GM23338 (cell line): ENCODE measurements around the gene HSF4. TPM values are rescaled to one million over a fixed set of nuclear protein-coding genes. Genes with fewer than 3 reads are reported as not detected.
A peak's percentile ranks its signal among the peaks of the same experiment; 100 is the strongest.

ENCODE experiments used
- ATAC-seq: fragments of 200-7000 bp; cut with Tn5 transposase; 3 replicates; pipeline ENCODE4 v1.9.1; 2020
- DNase-seq: peaks from one replicate; pipeline ENCODE4 v3.0.0-alpha.2; 2015; ENCODE audit warnings: low spot score
- H2AFZ ChIP-seq: fragments of 200-600 bp; sonication (generic); 2 replicates; pipeline ENCODE4 v1.8.0; 2016; ENCODE audit warnings: antibody characterized with exemption, mild to moderate bottlenecking, moderate library complexity
- H3F3A ChIP-seq: fragments of 200-600 bp; sonication (generic); replicated peaks from 2 replicates; pipeline ENCODE4 v1.8.0; 2017; ENCODE audit warnings: antibody characterized with exemption, mixed run types, low read depth
- H3K27ac ChIP-seq: fragments of 200-600 bp; sonication (generic); 2 replicates; pipeline ENCODE4 v1.6.1; 2016; ENCODE audit warnings: low read depth
- H3K27me3 ChIP-seq: fragments of 200-600 bp; sonication (generic); 2 replicates; pipeline ENCODE4 v1.8.0; 2016; ENCODE audit warnings: mild to moderate bottlenecking, mixed run types, moderate library complexity; ENCODE audit not compliant: insufficient read depth
- H3K36me3 ChIP-seq: fragments of 200-600 bp; sonication (generic); 2 replicates; pipeline ENCODE4 v1.8.0; 2016; ENCODE audit warnings: mild to moderate bottlenecking; ENCODE audit not compliant: insufficient read depth
- H3K4me1 ChIP-seq: fragments of 200-600 bp; sonication (generic); 2 replicates; pipeline ENCODE4 v1.8.0; 2016; ENCODE audit warnings: mild to moderate bottlenecking, moderate library complexity; ENCODE audit not compliant: insufficient read depth
- H3K4me2 ChIP-seq: fragments of 200-600 bp; sonication (generic); 2 replicates; pipeline ENCODE4 v1.7.1; 2017; ENCODE audit warnings: mixed run types
- H3K4me3 ChIP-seq: fragments of 200-600 bp; sonication (generic); 2 replicates; pipeline ENCODE4 v1.6.1; 2016; ENCODE audit warnings: mixed run types
- H3K79me2 ChIP-seq: fragments of 200-600 bp; sonication (generic); replicated peaks from 2 replicates; pipeline ENCODE4 v1.8.0; 2017; ENCODE audit warnings: mild to moderate bottlenecking; ENCODE audit not compliant: insufficient read depth
- H3K9me2 ChIP-seq: fragments of 200-600 bp; sonication (generic); 2 replicates; pipeline ENCODE4 v1.8.0; 2017; ENCODE audit not compliant: insufficient read depth
- H4K20me1 ChIP-seq: fragments of 200-600 bp; sonication (generic); replicated peaks from 2 replicates; pipeline ENCODE4 v1.8.0; 2017; ENCODE audit warnings: mild to moderate bottlenecking; ENCODE audit not compliant: insufficient read depth
- H3K27ac Mint-ChIP-seq: 2 replicates; pipeline ENCODE4 v1.8.0; 2020; ENCODE audit warnings: inconsistent platforms, mild to moderate bottlenecking, moderate library complexity, mixed read lengths
- H3K27me3 Mint-ChIP-seq: 3 replicates; pipeline ENCODE4 v1.8.0; 2022; ENCODE audit warnings: low read depth, mild to moderate bottlenecking, moderate library complexity, mixed read lengths, inconsistent platforms; ENCODE audit not compliant: insufficient read depth, poor library complexity
- H3K36me3 Mint-ChIP-seq: 3 replicates; pipeline ENCODE4 v1.8.0; 2021; ENCODE audit warnings: low read depth, mild to moderate bottlenecking, inconsistent platforms, moderate library complexity, mixed read lengths
- H3K4me1 Mint-ChIP-seq: 3 replicates; pipeline ENCODE4 v1.8.0; 2020; ENCODE audit warnings: mild to moderate bottlenecking, inconsistent platforms, mixed read lengths
- H3K4me3 Mint-ChIP-seq: 3 replicates; pipeline ENCODE4 v1.8.0; 2021; ENCODE audit warnings: moderate library complexity, mild to moderate bottlenecking, inconsistent platforms, mixed read lengths
- H3K9me3 Mint-ChIP-seq: 3 replicates; pipeline ENCODE4 v1.8.0; 2020; ENCODE audit warnings: moderate library complexity, mild to moderate bottlenecking, inconsistent platforms, mixed read lengths
- CREB1 ChIP-seq: fragments of 250-450 bp; sonication (Bioruptor Pico); IDR thresholded peaks from 2 replicates; pipeline ENCODE4 v1.5.0; 2020; ENCODE audit warnings: low read depth, mild to moderate bottlenecking, moderate library complexity
- CTCF ChIP-seq, 2 experiments: fragments of 200-600 bp in 1 of 2; sonication (generic) in 1 of 2; conservative IDR thresholded peaks; 2 replicates each; pipeline versions ENCODE4 v1.5.1 to v1.6.1; 2016 to 2017; ENCODE audit warnings: antibody characterized with exemption in 2 of 2, low read depth in 2 of 2, mild to moderate bottlenecking in 2 of 2, moderate library complexity in 1 of 2
- EZH2 ChIP-seq: fragments of 200-600 bp; sonication (generic); IDR thresholded peaks from one replicate; pipeline ENCODE4 v1.8.0; 2017; ENCODE audit warnings: antibody characterized with exemption, mild to moderate bottlenecking, low read depth; ENCODE audit not compliant: unreplicated experiment
- EZH2phosphoT487 ChIP-seq: fragments of 200-600 bp; sonication (generic); IDR thresholded peaks from one replicate; pipeline ENCODE4 v1.8.1; 2018; ENCODE audit warnings: antibody characterized with exemption; ENCODE audit not compliant: unreplicated experiment
- POLR2AphosphoS5 ChIP-seq: IDR thresholded peaks from 2 replicates; pipeline ENCODE4 v1.6.1; 2016; ENCODE audit warnings: antibody characterized with exemption, low read depth
- STAT1 ChIP-seq: IDR thresholded peaks from one replicate; pipeline ENCODE4 v1.6.1; 2016; ENCODE audit warnings: antibody characterized with exemption; ENCODE audit not compliant: unreplicated experiment
- ZNF114 ChIP-seq: fragments of 250-450 bp; sonication (Bioruptor Pico); IDR thresholded peaks from 2 replicates; pipeline ENCODE4 v1.5.0; 2020; ENCODE audit warnings: mild to moderate bottlenecking, moderate library complexity
- ZNF331 ChIP-seq: fragments of 250-450 bp; sonication (Bioruptor Pico); IDR thresholded peaks from 2 replicates; pipeline ENCODE4 v1.5.0; 2020; ENCODE audit warnings: low read depth, mild to moderate bottlenecking, moderate library complexity
- polyA plus RNA-seq: library from polyadenylated mRNA; unstranded; fragments of >200 nt; fragmentation: Nextera tagmentation; extraction: Ambion mirVana; gene quantifications from 2 replicates; pipeline ENCODE4 v1.2.1, GENCODE V29; 2016
- total RNA-seq: library from RNA; depleted of rRNA; stranded (reverse); fragments of >200 nt; shearing (Covaris generic); gene quantifications from 2 replicates; pipeline ENCODE4 v1.2.3, GENCODE V29; 2014

Gene HSF4
- total and polyA plus RNA-seq, 2 experiments from 2014 or later, result 0.19 to 1.3 TPM

DNA sequence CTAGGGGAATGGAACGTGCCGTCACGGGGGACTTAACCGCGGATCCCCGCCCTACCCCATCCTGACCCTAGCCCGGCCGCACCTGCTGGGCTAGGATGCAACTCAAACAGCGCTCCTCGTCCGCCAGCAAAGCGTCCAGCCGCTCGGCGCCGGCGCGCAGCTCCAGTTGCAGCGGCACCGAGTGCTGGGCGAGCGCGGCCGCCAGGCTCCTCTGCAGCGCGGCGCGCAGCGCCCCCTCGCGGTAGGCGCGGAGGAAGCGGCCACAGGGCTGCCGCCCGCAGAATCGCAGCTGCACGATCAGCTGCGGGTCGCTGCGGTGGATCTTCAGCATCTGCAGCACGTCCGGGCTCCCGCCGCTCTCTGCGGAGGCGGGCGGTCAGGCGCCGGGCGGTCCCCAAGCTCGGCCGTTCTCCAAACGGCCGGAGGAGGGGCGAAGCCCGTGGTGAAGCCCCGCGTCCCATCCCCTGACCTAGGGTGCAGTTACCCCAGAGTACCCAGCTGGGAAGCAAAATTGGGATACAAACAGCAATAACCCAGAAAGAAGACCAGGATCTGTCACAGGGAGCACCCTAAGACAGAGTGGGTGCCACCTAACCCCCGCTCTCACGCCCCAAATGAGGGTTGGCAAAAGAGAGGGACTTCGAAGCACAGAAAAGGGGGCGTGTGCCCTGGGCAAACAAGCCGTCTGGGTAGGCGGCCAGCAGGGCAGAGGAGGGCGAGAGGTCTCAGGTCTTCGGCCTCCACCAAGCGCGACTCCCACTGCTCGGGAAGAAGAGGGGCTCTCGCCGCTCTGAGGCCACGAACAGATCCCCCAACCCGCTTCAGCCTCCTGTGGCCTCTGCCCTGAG lies 9.0 kb upstream of the HSF4 start:
- Mint-ChIP-seq H3K4me3 (peak overlapping the region; percentile 66), H3K27ac (no peak overlapping the region), H3K36me3 (no peaks in the 10 kb centered on the region; the same call in 2 of the 3 replicates), H3K9me3 (peaks cover 3% of the 10 kb centered on the region; the same call in 1 of the 3 replicates), H3K27me3 (peaks cover 95% of the 10 kb centered on the region), H3K4me1 (peaks cover 18% of the 10 kb centered on the region; the same call in 2 of the 3 replicates)
- H3K79me2 ChIP-seq, result no peaks in the 10 kb centered on the region
- H3K27me3 ChIP-seq, result peaks cover 100% of the 10 kb centered on the region
- peak overlapping the region; percentile 57 for H3K4me3 ChIP-seq
- H3K4me1 ChIP-seq, result peaks cover 25% of the 10 kb centered on the region; the same call in 1 of the 2 replicates
- DNase-seq (peak; percentile 84), ATAC-seq (peak; percentile 52)
- H3K9me2 ChIP-seq, result no peaks in the 10 kb centered on the region
- peaks cover 5% of the 10 kb centered on the region; the same call in 1 of the 2 replicates for H4K20me1 ChIP-seq
- H3K4me2 ChIP-seq, result peak overlapping the region; percentile 87
- H3K36me3 ChIP-seq, result no peaks in the 10 kb centered on the region
- H2AFZ ChIP-seq, result peak overlapping the region; percentile 72; the same call in 1 of the 2 replicates
- H3F3A ChIP-seq, result peaks cover 4% of the 10 kb centered on the region; the same call in 1 of the 2 replicates
- no peak overlapping the region for H3K27ac ChIP-seq
- TF ChIP-seq ZNF331 (CRISPR knock-in tag) (no peak), POLR2AphosphoS5 (no peak), EZH2phosphoT487 (peak; percentile 78), STAT1 (no peak), CTCF (conservative IDR thresholded peaks at IDR 0.05; ENCODE audit: low read depth in 2 of 2) (peak; percentile 73 to 94), CREB1 (CRISPR knock-in tag) (peak; percentile 20; the same call in 1 of the 2 replicates)

GRCh38 chr16:67156143-67156844 lies 8.3 kb upstream of the HSF4 start:
- no peaks in the 10 kb centered on the region for H3K36me3 ChIP-seq
- no peak overlapping the region for H2AFZ ChIP-seq
- H3F3A ChIP-seq, result peaks cover 6% of the 10 kb centered on the region; the same call in 1 of the 2 replicates
- H4K20me1 ChIP-seq, result peaks cover 5% of the 10 kb centered on the region; the same call in 1 of the 2 replicates
- H3K4me3 ChIP-seq, result no peak overlapping the region
- H3K27me3 Mint-ChIP-seq, result peaks cover 98% of the 10 kb centered on the region
- H3K4me2 ChIP-seq, result no peak overlapping the region
- no peaks in the 10 kb centered on the region for H3K9me2 ChIP-seq
- ATAC-seq (no peak), DNase-seq (no peak)
- H3K4me3 Mint-ChIP-seq, result no peak overlapping the region; the same call in 2 of the 3 replicates
- H3K9me3 Mint-ChIP-seq, result peaks cover 4% of the 10 kb centered on the region; the same call in 2 of the 3 replicates
- peaks cover 29% of the 10 kb centered on the region; the same call in 1 of the 2 replicates for H3K4me1 ChIP-seq
- H3K27ac ChIP-seq, result no peak overlapping the region
- H3K27me3 ChIP-seq, result peaks cover 100% of the 10 kb centered on the region
- H3K27ac Mint-ChIP-seq, result no peak overlapping the region
- H3K79me2 ChIP-seq, result no peaks in the 10 kb centered on the region
- no peaks in the 10 kb centered on the region; the same call in 2 of the 3 replicates for H3K36me3 Mint-ChIP-seq
- H3K4me1 Mint-ChIP-seq, result peaks cover 17% of the 10 kb centered on the region; the same call in 2 of the 3 replicates
- TF ChIP-seq ZNF114 (CRISPR knock-in tag) (no peak), CTCF (conservative IDR thresholded peaks at IDR 0.05; ENCODE audit: low read depth in 2 of 2) (peak in 1 of 2 experiments; percentile 14; a peak in 1 of 4 replicates), EZH2 (peak; percentile 56)
